SIG-M5 (cell line): Measurements from ENCODE around the gene KANSL1.

Experiments
- DNase-seq: peaks from one replicate; lab custom pipeline; 2025; lab: John Stamatoyannopoulos, UW

KANSL1 gene

GRCh38 chr17:45997166-45997565 is 196.1 kb downstream of the KANSL1 start:
- DNase-seq = no peak

GRCh38 chr17:45996282-45996937 is 196.8 kb downstream of the KANSL1 start:
- DNase-seq = no peak

GRCh38 chr17:45995627-45996270 is 197.5 kb downstream of the KANSL1 start:
- no peak for DNase-seq

GRCh38 chr17:45994987-45995386 is 198.2 kb downstream of the KANSL1 start:
- DNase-seq = no peak

GRCh38 chr17:45993962-45994627 is 199.1 kb downstream of the KANSL1 start:
- no peak for DNase-seq

GRCh38 chr17:45992904-45993303 is 200.3 kb downstream of the KANSL1 start:
- DNase-seq = no peak

GRCh38 chr17:45992175-45992574 is 201.1 kb downstream of the KANSL1 start:
- DNase-seq = no peak

GRCh38 chr17:45991341-45991740 is 201.9 kb downstream of the KANSL1 start:
- DNase-seq = no peak

GRCh38 chr17:45990886-45991285 is 202.3 kb downstream of the KANSL1 start:
- no peak for DNase-seq

GRCh38 chr17:45989759-45990158 is 203.5 kb downstream of the KANSL1 start:
- DNase-seq = no peak

- no peak for DNase-seq
Measured at GRCh38 chr17:45987706-45988105, 205.5 kb downstream of the KANSL1 start.

- no peak for DNase-seq
Measured at GRCh38 chr17:45986056-45986455, 207.2 kb downstream of the KANSL1 start.

GRCh38 chr17:45985447-45985846 is 207.8 kb downstream of the KANSL1 start:
- DNase-seq = no peak

GRCh38 chr17:45984368-45984767 is 208.9 kb downstream of the KANSL1 start:
- DNase-seq = no peak

- no peak for DNase-seq
Measured at GRCh38 chr17:45983614-45984310, 209.5 kb downstream of the KANSL1 start.

- DNase-seq = no peak
Measured at GRCh38 chr17:45982791-45983613, 210.2 kb downstream of the KANSL1 start.

GRCh38 chr17:45981306-45981705 is 211.9 kb downstream of the KANSL1 start:
- no peak for DNase-seq

- no peak for DNase-seq
Measured at GRCh38 chr17:45980855-45981254, 212.4 kb downstream of the KANSL1 start.
